GM18526 (cell line): ENCODE data around the gene BTN1A1.

Experiments used
- POLR2A ChIP-seq: IDR thresholded peaks from 3 replicates; pipeline ENCODE4 v1.6.1; 2011; ENCODE audit not compliant: insufficient read length; ENCODE audit errors: extremely low read depth

The BTN1A1 gene, protein sequence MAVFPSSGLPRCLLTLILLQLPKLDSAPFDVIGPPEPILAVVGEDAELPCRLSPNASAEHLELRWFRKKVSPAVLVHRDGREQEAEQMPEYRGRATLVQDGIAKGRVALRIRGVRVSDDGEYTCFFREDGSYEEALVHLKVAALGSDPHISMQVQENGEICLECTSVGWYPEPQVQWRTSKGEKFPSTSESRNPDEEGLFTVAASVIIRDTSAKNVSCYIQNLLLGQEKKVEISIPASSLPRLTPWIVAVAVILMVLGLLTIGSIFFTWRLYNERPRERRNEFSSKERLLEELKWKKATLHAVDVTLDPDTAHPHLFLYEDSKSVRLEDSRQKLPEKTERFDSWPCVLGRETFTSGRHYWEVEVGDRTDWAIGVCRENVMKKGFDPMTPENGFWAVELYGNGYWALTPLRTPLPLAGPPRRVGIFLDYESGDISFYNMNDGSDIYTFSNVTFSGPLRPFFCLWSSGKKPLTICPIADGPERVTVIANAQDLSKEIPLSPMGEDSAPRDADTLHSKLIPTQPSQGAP

DNA sequence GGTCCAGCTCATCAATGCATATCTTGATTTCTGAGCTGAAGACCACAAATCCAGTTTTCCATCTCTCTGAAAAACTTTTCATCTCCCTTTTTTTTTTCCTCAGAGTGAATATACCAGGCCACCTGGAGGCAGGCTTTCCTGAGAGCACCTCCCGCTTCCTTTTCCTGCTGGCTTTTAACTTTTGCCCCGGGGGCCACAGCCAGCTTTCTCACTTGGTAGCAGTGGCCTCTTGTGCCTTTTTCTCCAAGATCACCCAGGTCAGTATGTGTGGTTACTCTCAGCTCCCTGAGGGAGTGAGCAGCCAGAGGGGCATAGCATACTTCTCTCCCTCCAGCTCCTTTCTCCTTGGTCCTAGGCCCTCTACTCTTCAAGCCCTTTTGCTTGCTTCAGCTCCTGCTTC lies at the start of gene BTN1A1:
Gene BTN1A1, plus strand, starts transcription at position 202 of the 400 bp plus-strand sequence. CDS start 984 bp downstream, outside the sequence.
- no peak for TF ChIP-seq POLR2A

DNA sequence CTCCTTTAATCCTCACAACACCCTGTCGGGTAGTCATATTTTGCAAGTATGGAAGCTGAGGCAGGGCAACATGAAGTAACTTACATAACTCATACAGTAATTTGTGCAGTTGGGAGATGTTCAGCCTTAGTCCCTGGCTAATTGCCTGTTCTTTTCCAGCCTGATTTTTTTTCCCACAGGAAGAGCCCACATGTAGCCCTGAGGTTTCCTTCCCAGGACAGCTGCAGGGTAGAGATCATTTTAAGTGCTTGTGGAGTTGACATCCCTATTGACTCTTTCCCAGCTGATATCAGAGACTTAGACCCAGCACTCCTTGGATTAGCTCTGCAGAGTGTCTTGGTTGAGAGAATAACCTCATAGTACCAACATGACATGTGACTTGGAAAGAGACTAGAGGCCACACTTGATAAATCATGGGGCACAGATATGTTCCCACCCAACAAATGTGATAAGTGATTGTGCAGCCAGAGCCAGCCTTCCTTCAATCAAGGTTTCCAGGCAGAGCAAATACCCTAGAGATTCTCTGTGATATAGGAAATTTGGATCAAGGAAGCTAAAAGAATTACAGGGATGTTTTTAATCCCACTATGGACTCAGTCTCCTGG lies 47.4 kb upstream of the BTN1A1 start:
- no peak for TF ChIP-seq POLR2A

DNA sequence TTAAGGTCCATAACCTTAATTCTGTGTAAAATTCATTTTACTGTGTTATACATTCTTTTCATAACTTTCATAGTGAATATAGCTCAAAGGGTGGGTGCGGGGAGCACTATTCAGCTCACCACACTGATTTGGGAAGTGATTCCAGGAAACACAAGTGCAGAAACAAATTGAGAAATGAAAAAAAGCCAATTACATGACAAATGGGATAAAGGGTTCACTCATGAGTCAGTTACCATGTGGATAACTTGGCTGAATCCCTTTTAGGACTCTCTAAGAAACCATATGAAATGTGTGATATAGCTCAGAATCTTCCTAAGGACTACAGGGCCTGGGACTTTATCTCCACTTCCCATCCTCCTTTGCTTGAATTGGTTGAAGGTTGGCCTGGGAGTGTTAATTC lies 45.5 kb upstream of the BTN1A1 start:
- TF ChIP-seq POLR2A = no peak

DNA sequence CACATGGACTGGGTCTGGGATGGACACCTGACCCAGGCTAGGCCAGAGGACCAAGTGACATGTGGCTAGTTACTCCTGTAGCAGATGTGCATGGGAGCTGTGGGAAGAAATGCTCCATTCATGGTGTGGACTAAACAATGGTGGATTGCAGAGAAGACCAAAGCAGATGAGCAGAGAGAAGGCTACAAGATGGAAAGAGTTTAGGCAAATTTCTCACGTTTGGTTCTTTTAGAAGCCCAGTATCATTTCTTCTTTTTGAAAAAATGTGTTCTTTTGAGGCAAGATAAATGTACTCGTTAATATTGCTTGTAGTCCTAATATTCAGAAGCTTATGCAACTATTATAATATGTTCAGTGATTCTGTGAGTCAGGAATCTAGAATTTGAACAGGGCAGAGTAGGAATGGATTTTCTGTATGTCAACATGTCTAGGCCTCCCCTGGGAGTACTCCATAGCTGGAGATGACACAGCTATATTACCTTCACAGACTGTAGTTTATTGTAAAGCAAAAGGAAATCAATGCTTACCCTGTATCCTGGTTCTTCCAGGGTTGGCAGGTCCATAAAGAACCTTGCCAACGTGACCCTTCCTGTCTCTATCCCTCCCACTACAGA lies 44.6 kb upstream of the BTN1A1 start:
- no peak for TF ChIP-seq POLR2A

DNA sequence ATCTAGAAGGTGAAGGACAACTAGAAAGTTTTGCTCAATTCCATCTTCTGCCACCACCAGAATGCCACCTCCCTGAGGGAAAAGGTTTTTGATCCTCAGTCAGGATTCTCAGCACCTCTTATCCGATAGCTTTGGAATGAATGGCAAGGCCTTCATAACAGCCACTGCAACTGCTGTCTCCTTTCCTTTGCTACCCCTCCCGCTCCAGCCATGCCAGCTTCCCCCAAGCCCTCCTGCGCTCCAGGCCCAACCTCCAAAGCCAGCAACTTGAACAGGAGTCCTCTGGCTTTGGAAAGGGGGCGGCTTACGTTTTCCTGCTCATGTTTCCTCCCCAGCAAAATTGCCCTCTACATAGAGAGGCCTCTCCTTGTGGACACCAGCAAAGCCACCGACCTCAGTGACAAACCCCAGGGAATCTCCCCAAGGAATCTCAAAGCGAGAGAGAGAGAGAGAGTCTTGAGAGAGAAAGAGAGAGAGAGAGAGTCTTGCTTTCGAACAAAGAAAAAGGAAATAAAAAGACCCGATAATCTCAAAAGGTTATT lies 42.8 kb upstream of the BTN1A1 start:
- no peak for TF ChIP-seq POLR2A

DNA sequence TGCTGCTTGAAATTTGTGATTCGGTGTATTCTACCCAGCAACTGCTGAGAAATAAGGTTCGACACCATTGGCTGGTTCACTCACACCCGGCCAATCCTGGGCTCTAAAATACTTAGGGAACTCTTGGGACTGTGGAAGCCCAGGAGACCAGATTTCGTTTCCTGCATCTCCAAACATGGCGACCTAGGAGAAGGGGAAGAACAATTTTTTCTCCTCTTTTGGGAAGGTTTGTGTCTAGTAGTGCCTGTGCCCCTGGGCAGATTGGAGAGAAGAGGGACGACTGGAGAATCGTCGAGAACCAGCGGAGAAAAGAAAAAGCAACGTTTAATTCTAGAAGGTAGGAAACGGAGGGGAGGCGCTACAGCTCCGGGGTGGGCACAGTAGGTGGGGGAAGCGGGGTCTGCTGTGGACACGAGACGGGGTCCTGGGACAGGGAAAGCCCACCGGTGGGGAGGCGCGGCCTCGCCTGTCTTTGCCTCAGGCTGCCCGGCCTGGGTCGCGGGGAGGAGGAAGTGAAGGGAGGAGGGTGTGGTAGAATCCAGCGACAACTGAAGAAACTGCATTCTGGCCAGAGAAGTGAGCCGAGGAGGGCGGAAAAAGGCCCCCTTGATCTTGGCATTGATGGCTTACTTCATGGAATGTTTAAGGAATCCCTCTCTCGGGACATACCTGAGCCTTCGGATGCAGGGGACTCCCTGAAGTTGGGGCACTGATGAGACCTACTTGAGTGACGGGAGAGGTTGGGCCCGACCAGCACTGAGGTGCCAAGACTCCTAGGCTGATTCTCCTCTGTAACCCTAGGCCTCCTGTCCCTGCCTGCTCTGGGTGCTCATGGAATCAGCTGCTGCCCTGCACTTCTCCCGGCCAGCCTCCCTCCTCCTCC lies 42.1 kb upstream of the BTN1A1 start, which contains the start of gene BTN2A1:
Gene BTN2A1, plus strand, starts transcription at position 150 of the 883 bp plus-strand sequence. Its CDS starts 682 bp downstream, at position 832.
- no peak for TF ChIP-seq POLR2A

DNA sequence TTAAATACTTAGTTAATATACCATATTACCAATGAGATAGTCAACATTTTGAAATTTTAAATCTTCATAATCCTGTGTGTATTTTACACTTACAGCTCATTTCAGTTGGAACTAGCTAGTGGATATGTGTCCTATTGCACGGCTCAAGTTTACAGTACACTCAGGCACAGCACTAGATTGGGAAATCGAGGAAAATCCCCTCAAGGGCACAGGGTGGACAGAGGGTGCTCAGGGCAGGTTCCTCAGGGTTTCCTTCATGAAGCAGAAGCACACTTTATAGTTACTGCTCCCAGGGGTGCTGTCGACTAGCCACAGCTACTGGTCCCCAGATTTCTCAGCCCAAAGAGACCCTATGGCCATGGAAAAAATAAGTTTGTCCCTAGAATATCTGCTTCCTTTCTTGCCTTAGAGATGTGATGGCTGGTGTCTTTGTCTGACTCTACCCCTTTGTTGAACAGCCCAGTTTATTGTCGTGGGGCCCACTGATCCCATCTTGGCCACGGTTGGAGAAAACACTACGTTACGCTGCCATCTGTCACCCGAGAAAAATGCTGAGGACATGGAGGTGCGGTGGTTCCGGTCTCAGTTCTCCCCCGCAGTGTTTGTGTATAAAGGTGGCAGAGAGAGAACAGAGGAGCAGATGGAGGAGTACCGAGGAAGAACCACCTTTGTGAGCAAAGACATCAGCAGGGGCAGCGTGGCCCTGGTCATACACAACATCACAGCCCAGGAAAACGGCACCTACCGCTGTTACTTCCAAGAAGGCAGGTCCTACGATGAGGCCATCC lies 40.9 kb upstream of the BTN1A1 start:
- no peak for TF ChIP-seq POLR2A

DNA sequence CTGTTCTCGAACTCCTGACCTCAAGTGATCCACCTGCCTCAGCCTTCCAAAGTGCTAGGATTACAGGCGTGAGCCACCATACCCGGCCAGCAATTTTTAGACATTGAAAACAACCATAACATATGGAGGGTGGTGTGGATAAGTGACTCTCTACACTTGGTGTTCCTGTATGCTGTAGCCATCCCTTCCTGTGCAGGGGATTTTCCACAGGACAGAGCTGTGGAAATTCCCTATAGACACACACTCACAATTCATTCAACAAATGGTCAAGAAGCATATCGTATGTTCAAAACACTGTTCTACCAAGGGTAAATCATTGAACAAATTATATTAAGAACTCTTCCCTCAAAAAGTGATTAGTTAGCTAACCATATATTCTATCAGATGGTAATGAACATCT lies 36.1 kb upstream of the BTN1A1 start:
- no peak for TF ChIP-seq POLR2A

DNA sequence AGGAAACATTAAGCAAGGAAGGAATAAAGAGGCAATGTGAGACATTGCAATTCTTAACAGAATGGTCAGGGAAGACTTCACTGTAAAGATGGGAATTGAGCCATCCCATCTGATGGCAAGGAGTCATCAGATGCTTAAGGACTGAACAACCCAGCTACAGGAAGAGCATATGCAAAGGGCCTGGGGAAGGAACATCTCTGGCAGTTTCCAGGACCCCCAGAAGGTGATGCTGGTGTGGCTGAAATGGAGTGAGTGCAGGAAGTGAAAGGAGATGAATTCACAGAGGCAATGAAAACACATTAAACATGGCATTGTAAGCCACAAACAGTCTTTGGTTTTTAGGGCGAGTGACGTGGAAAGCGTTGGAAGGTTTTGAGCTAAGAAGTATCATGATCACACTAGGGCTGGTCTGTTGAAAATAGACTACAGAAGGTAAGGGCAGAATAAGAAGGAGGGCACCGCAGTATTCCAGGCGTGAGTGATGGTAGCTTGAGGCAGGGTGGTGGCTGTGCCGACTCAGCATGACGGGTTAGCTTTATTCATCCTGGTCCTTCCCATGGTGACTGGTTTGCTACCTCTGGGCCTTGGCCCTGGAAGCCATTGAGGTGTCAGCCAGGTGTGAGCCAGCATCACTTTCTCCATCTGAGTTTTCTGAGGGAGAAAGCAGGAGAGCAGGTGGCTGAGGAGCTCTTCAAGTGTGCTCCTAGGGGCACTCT lies 35.5 kb upstream of the BTN1A1 start:
- TF ChIP-seq POLR2A = no peak

DNA sequence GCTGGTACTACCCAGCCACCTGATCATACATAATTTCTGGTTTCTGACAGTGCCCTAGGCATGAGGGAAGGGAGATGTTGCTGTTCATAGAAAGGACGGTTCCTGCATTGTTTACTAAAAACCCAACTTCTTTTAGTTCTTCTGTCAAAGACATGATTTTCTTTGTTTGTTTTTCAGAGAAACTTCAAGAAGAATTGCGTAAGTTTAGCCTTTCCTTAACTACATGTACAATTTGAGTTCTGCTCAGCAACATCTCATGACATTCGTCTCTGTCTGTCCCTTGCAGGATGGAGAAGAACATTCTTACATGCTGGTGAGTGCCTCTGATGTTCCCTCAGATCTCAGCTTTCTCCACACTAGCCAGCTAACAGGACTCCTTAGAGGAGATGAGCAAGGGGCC lies 34.3 kb upstream of the BTN1A1 start:
- TF ChIP-seq POLR2A = no peak

DNA sequence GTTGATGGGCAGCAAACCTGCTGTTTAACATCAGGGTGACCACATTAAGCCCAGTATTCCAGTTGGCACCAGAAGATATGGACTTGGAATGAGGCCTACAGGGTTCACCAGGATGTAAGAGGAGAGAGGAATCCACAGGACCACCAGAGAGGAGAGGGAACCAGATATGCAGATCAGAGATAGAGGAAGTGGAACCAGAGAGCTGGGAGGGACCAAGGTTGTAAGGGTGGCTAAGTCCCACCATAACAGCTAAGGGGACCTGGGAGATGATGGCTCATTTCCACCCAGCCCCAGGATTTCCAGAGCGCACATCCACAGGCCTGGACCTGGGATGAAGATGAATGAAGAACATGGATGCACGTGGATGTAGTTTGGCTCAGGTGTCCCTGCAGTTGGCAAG lies 31.3 kb upstream of the BTN1A1 start:
- no peak for TF ChIP-seq POLR2A

DNA sequence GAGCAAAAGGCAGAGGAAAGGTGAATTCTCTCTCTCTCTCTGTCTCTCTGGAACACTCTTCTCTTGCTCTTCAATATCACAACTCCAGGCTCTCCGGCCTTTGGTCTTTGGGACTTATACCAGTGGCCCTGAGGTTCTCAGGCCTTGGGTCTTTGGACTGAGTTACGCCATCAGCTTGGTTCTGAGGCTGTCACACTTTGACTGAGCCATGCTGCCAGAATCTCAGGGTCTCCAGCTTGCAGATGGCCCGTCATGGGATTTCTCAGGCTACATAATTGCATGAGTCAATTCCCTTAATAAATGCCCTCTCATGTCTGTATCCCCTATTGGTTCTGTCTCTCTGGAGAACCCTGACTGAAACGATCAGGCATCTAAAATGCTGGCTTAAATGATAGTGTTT lies 29.5 kb upstream of the BTN1A1 start:
- no peak for TF ChIP-seq POLR2A

DNA sequence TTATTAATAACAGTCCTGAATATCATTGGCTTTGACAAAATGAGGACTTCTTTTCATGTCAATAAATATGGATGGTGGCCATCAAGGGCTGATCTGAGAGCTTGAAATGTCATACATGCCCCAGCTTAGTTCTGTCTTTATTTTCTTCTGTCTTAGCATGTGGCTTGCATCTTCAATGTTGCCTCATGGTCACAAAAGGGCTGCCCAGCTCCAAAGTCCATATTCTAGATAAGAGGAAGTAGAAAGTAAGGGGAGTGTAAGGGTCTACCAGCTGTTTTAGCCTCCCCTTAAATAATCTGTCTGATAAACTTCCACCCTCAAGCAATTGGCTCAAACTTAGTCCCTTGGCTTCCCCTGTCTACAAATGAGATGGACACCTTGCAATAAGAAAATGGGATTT lies 28.1 kb upstream of the BTN1A1 start:
- TF ChIP-seq POLR2A = no peak
